ENCODE measurements around the gene MAN1B1. TPM values are rescaled to one million over a fixed set of nuclear protein-coding genes. Genes with fewer than 3 reads are reported as not detected.
"Not testable (repeated sequence)": the region's sequence is repeated elsewhere in the genome, so short reads cannot be mapped to it uniquely, and the experiment has no call there.

Gene MAN1B1
- total RNA-seq, 2 donors from 2014 or later: 62.0 to 62.3 TPM

- ATAC-seq (peak; percentile 95), DNase-seq (peak; percentile 79 to 84 (median 82))
- peak overlapping the region; percentile 95 for H3K27ac Mint-ChIP-seq
- peaks cover 6% of the 10 kb centered on the region for H3K27me3 Mint-ChIP-seq
- no peaks in the 10 kb centered on the region for H3K36me3 Mint-ChIP-seq (ENCODE audit: low read depth)
- H3K9me3 ChIP-seq (ENCODE audit: control insufficient read depth, low read length, poor library complexity, severe bottlenecking): no peaks in the 10 kb centered on the region
- peaks cover 20% of the 10 kb centered on the region for H3K4me1 Mint-ChIP-seq
- H3K4me3 Mint-ChIP-seq: peak overlapping the region; percentile 89
These were observed 42.8 kb downstream of the MAN1B1 start for GRCh38 chr9:137129456-137130175.

DNA sequence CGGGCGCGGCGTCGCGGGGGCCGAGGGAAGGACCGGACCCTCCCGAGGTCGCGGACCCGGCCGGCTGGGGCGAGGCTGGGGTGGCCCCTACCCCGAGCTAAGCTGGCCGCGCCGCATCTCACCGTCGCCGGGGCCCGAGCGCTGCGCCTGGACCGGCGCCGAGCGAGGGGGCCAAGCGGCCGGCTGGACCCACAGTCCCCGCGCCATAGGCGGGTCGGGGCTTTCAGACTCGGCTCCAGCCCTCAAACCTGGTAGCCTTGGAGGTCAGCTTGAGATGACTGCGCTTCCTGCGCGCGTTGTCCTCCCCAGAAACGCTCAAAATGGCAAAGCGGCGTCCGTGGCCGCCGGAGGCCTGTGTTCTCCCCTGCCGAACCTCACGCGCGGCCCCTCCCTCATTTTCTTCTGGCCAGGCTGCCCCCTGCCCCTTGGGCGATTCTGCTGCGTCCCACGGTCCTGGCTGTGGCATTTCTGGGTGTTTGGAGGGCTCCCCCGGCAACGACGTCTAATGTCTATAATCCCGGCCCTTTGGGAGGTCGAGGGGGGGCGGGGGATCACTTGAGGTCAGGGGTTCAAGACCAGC, 43.5 kb downstream of the MAN1B1 start:
- Mint-ChIP-seq H3K27me3 (peaks cover 9% of the 10 kb centered on the region), H3K27ac (no peak overlapping the region), H3K4me3 (peak overlapping the region; percentile 71), H3K4me1 (peaks cover 20% of the 10 kb centered on the region), H3K36me3 (ENCODE audit: low read depth) (no peaks in the 10 kb centered on the region)
- H3K9me3 ChIP-seq (ENCODE audit: control insufficient read depth, low read length, poor library complexity, severe bottlenecking): no peaks in the 10 kb centered on the region
- no peak for DNase-seq
- ATAC-seq: no peak

GRCh38 chr9:137134191-137134590, 47.4 kb downstream of the MAN1B1 start:
- H3K27me3 Mint-ChIP-seq: peaks cover 30% of the 10 kb centered on the region
- no peaks in the 10 kb centered on the region for H3K4me1 Mint-ChIP-seq
- H3K36me3 Mint-ChIP-seq (ENCODE audit: low read depth): peaks cover 2% of the 10 kb centered on the region
- ATAC-seq (no peak), DNase-seq (no peak)
- peaks cover 2% of the 10 kb centered on the region for H3K9me3 ChIP-seq (ENCODE audit: control insufficient read depth, low read length, poor library complexity, severe bottlenecking)
- H3K27ac Mint-ChIP-seq: no peak overlapping the region
- no peak overlapping the region for H3K4me3 Mint-ChIP-seq

DNA sequence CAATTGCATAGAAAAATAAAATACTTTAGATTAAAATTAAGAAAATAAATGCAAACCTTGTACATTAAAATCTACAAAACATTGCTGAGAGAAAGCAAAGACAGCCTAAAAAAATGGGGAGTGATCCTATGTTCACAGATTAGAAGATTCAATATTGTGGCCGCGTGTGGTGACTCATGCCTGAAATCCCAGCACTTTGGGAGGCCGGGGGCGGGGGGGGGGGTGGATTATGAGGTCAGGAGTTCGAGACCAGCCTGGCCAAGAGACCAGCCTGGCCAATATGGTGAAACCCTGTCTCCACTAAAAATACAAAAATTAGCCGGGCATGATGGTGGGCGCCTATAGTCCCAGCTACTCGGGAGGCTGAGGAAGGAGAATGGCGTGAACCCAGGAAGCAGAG, 48.4 kb downstream of the MAN1B1 start:
- not testable (repeated sequence) for H3K9me3 ChIP-seq (ENCODE audit: control insufficient read depth, low read length, poor library complexity, severe bottlenecking); H3K36me3 Mint-ChIP-seq (ENCODE audit: low read depth); H3K4me3 Mint-ChIP-seq; DNase-seq; H3K4me1 Mint-ChIP-seq; ATAC-seq; H3K27ac Mint-ChIP-seq
- peaks cover 38% of the 10 kb centered on the region for H3K27me3 Mint-ChIP-seq

DNA sequence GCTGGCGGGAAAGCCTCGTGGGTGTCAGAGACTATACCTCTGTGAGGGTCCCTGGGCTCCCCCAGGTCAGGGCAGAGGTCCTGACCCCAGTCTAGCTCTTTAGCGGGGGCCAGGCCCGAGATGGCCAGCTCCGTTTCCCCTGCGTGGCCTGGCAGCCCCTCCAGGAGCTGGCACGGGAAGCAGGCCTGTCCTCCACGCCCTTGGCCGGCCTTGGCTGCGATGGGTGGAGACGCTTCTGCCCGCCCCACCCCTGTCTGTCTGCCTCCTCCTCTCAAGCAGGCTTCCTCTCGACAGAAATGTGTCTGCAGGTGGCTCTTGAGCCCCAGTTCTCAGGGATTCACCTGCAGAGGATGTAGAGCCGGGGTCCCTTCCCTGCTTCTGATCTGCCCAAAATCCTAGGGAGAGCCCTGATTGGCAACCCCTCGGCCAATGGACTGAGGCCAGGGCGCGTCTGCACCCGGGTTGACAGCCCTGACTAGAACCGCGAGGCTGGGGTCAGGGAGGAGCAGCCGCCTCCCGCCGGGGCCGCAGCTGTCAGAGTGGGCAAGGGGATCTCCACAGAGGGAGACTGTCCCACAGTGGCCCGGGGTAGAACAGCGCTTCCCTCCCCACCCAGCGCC, 49.6 kb downstream of the MAN1B1 start:
- Mint-ChIP-seq H3K27ac (no peak overlapping the region), H3K36me3 (ENCODE audit: low read depth) (peaks cover 2% of the 10 kb centered on the region), H3K4me1 (no peaks in the 10 kb centered on the region), H3K27me3 (peaks cover 47% of the 10 kb centered on the region), H3K4me3 (no peak overlapping the region)
- DNase-seq (no peak), ATAC-seq (no peak)
- H3K9me3 ChIP-seq (ENCODE audit: control insufficient read depth, low read length, poor library complexity, severe bottlenecking): peaks cover 2% of the 10 kb centered on the region

DNA sequence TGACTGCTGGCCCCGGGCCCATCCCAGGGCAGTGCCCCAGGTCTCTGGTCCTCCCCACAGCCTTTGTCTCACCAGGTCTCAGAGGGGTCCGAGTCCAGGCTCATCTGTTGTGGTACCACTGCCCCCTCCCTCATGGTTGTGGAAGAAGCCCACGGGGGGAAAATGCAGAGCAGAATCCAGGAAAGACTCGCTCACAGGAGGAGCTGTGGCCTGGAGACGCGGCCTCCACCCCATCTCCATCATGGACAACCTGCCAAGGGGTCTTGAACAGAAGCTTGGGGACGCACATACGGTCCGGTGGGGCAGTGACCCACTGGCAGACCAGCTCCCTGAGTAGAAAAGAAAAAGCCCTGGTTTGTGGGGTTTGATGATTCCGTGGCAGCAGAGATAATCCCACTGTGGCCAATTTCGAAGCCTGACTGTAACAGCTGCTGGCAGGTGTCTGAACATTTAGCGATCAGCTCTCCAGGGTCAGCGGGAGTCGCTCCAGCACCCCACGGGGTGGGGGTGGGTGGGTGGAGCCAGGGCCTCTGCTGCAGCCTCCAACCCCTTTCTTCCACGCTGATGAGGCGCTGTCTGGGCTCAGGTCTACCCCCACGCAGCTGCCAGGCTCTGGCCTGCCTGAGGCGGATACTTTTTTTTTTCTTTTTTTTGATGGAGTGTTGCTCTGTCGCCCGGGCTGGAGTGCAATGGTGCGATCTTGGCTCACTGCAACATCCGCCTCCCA, 50.3 kb downstream of the MAN1B1 start:
- no peaks in the 10 kb centered on the region for H3K4me1 Mint-ChIP-seq
- no peak overlapping the region for H3K27ac Mint-ChIP-seq
- H3K9me3 ChIP-seq (ENCODE audit: control insufficient read depth, low read length, poor library complexity, severe bottlenecking): peaks cover 2% of the 10 kb centered on the region
- DNase-seq: no peak
- peaks cover 4% of the 10 kb centered on the region for H3K36me3 Mint-ChIP-seq (ENCODE audit: low read depth)
- H3K27me3 Mint-ChIP-seq: peaks cover 53% of the 10 kb centered on the region
- no peak for ATAC-seq
- no peak overlapping the region for H3K4me3 Mint-ChIP-seq

- peaks cover 57% of the 10 kb centered on the region for H3K27me3 Mint-ChIP-seq
- H3K4me3 Mint-ChIP-seq: no peak overlapping the region
- peaks cover 2% of the 10 kb centered on the region for H3K9me3 ChIP-seq (ENCODE audit: control insufficient read depth, low read length, poor library complexity, severe bottlenecking)
- peaks cover 8% of the 10 kb centered on the region for H3K36me3 Mint-ChIP-seq (ENCODE audit: low read depth)
- DNase-seq (no peak), ATAC-seq (no peak)
- H3K4me1 Mint-ChIP-seq: peaks cover 4% of the 10 kb centered on the region
- H3K27ac Mint-ChIP-seq: no peak overlapping the region
These were observed 51.4 kb downstream of the MAN1B1 start for GRCh38 chr9:137138058-137138721.

DNA sequence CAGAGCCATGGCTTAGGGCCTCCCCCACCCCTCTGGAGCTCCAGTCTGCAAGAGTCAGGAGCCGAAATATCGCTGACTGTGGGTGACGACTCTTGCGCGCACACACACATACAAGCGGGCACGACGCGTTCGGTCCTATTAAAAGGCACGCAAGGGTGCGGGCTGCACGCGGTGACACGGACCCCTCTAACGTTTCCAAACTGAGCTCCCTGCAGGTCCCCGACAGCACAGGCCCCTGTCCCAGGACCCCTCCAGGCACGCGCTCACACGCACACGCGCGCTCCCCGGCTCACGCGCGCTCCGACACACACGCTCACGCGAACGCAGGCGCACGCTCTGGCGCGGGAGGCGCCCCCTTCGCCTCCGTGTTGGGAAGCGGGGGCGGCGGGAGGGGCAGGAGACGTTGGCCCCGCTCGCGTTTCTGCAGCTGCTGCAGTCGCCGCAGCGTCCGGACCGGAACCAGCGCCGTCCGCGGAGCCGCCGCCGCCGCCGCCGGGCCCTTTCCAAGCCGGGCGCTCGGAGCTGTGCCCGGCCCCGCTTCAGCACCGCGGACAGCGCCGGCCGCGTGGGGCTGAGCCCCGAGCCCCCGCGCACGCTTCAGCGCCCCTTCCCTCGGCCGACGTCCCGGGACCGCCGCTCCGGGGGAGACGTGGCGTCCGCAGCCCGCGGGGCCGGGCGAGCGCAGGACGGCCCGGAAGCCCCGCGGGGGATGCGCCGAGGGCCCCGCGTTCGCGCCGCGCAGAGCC, 52.1 kb downstream of the MAN1B1 start, which contains the start of gene GRIN1:
Gene GRIN1, plus strand, starts transcription at position 433 of the 746 bp plus-strand sequence. CDS start 333 bp downstream, outside the sequence.
- peak within 1 kb of the TSS; percentile 45 for H3K4me3 Mint-ChIP-seq
- H3K27me3 Mint-ChIP-seq: peaks cover 64% of the 10 kb centered on the region
- H3K4me1 Mint-ChIP-seq: peaks cover 4% of the 10 kb centered on the region
- H3K36me3 Mint-ChIP-seq (ENCODE audit: low read depth): peaks cover 8% of the 10 kb centered on the region
- no peak within 1 kb of the TSS for H3K27ac Mint-ChIP-seq
- H3K9me3 ChIP-seq (ENCODE audit: control insufficient read depth, low read length, poor library complexity, severe bottlenecking): peaks cover 2% of the 10 kb centered on the region
- DNase-seq (no peak), ATAC-seq (peak; percentile 74)

DNA sequence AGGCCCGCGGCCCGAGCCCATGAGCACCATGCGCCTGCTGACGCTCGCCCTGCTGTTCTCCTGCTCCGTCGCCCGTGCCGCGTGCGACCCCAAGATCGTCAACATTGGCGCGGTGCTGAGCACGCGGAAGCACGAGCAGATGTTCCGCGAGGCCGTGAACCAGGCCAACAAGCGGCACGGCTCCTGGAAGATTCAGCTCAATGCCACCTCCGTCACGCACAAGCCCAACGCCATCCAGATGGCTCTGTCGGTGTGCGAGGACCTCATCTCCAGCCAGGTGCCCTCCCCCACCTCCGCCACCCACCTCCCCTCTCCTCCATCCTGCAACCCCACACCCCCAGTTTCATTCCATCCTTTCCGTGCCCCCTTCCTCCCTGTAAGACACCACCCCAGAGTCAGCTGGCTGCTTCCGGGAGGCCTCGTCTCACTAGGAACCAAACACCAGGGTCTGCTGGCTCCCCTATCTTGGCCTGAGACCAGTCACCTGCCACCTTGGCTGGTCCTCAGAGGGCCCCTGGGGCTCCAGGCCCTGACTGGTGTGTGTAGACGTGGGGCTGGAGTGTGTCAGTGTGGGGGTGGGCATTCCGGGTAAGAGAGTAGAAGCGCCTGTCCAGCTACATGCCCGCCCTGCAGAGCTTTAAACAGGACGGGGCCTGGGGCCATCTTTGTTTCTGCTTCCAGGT, 52.8 kb downstream of the MAN1B1 start:
- H3K4me1 Mint-ChIP-seq: peaks cover 4% of the 10 kb centered on the region
- no peak for DNase-seq
- H3K36me3 Mint-ChIP-seq (ENCODE audit: low read depth): peaks cover 8% of the 10 kb centered on the region
- H3K9me3 ChIP-seq (ENCODE audit: control insufficient read depth, low read length, poor library complexity, severe bottlenecking): peaks cover 2% of the 10 kb centered on the region
- ATAC-seq: no peak
- peaks cover 65% of the 10 kb centered on the region for H3K27me3 Mint-ChIP-seq
- no peak overlapping the region for H3K27ac Mint-ChIP-seq
- peak overlapping the region; percentile 45 for H3K4me3 Mint-ChIP-seq

- no peak overlapping the region for H3K27ac Mint-ChIP-seq
- DNase-seq (no peak), ATAC-seq (no peak)
- peaks cover 8% of the 10 kb centered on the region for H3K36me3 Mint-ChIP-seq (ENCODE audit: low read depth)
- peaks cover 2% of the 10 kb centered on the region for H3K9me3 ChIP-seq (ENCODE audit: control insufficient read depth, low read length, poor library complexity, severe bottlenecking)
- H3K4me1 Mint-ChIP-seq: peaks cover 4% of the 10 kb centered on the region
- H3K27me3 Mint-ChIP-seq: peaks cover 63% of the 10 kb centered on the region
- no peak overlapping the region for H3K4me3 Mint-ChIP-seq
These were observed 53.6 kb downstream of the MAN1B1 start for GRCh38 chr9:137140151-137141012.

GRCh38 chr9:137141050-137141810, 54.4 kb downstream of the MAN1B1 start:
- DNase-seq (no peak), ATAC-seq (no peak)
- peaks cover 55% of the 10 kb centered on the region for H3K27me3 Mint-ChIP-seq
- no peak overlapping the region for H3K27ac Mint-ChIP-seq
- H3K9me3 ChIP-seq (ENCODE audit: control insufficient read depth, low read length, poor library complexity, severe bottlenecking): peaks cover 2% of the 10 kb centered on the region
- no peak overlapping the region for H3K4me3 Mint-ChIP-seq
- H3K36me3 Mint-ChIP-seq (ENCODE audit: low read depth): peaks cover 6% of the 10 kb centered on the region
- H3K4me1 Mint-ChIP-seq: peaks cover 4% of the 10 kb centered on the region
